Esophagus muscularis mucosa (tissue), 4 donors: ENCODE results near the gene PPP1R16B.

Source experiments
- EP300 ChIP-seq: sonication (generic); formaldehyde crosslinking; IDR thresholded peaks from one replicate; pipeline ENCODE4 v1.6.1; 2017; ENCODE audit warnings: antibody characterized with exemption
- POLR2A ChIP-seq: fragments of 450-650 bp; IDR thresholded peaks from one replicate; pipeline ENCODE4 v1.6.1; 2017; ENCODE audit warnings: antibody characterized with exemption, moderate library complexity, mild to moderate bottlenecking, low read depth
- TF ChIP-seq, protein P1 (sequence below), 3 experiments: fragments of 200-600 bp in 2 of 3; fragments of 450-650 bp in 1 of 3; sonication (generic) in 2 of 3; IDR thresholded peaks; one replicate each; pipeline ENCODE4 v1.5.1; 2017 to 2019; ENCODE audit warnings: antibody characterized with exemption in 3 of 3, mild to moderate bottlenecking in 2 of 3, moderate library complexity in 1 of 3

DNA sequence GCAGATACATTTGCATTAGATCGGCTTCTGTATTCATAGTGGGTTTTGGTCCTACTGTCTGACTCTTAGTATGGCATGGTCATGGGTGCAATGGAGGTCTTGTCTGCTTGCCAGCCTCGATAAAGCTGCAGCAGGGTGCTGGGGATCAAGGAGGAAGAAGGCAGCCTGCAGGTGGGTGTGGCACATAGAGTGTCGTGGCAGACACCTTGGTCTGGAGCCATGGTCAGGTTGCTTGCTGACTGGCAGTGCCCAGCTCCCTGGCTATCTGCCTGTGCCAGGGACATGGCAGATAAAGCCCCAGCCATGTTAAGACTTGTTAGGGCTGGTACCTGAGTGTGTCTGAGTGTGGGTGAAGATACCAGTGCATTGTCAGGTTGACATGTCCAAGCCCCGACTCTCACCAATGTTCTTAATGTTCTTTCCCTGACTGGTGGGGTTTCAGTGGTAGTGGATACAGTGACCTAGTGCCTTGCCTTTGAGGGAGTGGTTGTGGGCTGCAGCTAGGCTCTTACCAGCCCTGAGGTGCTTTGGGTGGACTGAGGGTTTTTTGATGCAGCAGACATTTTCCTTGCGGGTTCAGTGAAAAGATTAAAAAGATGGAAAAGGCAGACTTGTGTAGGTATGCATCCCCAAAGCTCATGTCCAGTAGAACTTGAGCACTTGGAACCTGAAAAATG lies 122.5 kb downstream of the PPP1R16B start:
- TF ChIP-seq POLR2A (no peak), EP300 (no peak)
- TF ChIP-seq, protein P1, sequence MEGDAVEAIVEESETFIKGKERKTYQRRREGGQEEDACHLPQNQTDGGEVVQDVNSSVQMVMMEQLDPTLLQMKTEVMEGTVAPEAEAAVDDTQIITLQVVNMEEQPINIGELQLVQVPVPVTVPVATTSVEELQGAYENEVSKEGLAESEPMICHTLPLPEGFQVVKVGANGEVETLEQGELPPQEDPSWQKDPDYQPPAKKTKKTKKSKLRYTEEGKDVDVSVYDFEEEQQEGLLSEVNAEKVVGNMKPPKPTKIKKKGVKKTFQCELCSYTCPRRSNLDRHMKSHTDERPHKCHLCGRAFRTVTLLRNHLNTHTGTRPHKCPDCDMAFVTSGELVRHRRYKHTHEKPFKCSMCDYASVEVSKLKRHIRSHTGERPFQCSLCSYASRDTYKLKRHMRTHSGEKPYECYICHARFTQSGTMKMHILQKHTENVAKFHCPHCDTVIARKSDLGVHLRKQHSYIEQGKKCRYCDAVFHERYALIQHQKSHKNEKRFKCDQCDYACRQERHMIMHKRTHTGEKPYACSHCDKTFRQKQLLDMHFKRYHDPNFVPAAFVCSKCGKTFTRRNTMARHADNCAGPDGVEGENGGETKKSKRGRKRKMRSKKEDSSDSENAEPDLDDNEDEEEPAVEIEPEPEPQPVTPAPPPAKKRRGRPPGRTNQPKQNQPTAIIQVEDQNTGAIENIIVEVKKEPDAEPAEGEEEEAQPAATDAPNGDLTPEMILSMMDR (IDR thresholded peaks at IDR 0.05): no peak
